ENCODE measurements around the gene LRRFIP1.
A peak's percentile ranks its signal among the peaks of the same experiment; 100 is the strongest.
"Not testable (repeated sequence)": the region's sequence is repeated elsewhere in the genome, so short reads cannot be mapped to it uniquely, and the experiment has no call there.

Gene LRRFIP1

GRCh38 chr2:237666606-237667005 lies 39.2 kb downstream of the LRRFIP1 start:
- DNase-seq: no peak

GRCh38 chr2:237667050-237667576 lies 39.7 kb downstream of the LRRFIP1 start:
- not testable (repeated sequence) for DNase-seq

GRCh38 chr2:237667893-237668292 lies 40.5 kb downstream of the LRRFIP1 start:
- DNase-seq: no peak

- DNase-seq: no peak
These were observed 41.1 kb downstream of the LRRFIP1 start for GRCh38 chr2:237668440-237668839.

- DNase-seq: no peak
These were observed 41.9 kb downstream of the LRRFIP1 start for GRCh38 chr2:237669283-237669627.

- no peak for DNase-seq
These were observed 42.4 kb downstream of the LRRFIP1 start for GRCh38 chr2:237669628-237670392.

- no peak for DNase-seq
These were observed 43.3 kb downstream of the LRRFIP1 start for GRCh38 chr2:237670641-237671040.

GRCh38 chr2:237671466-237672138 lies 44.2 kb downstream of the LRRFIP1 start:
- no peak for DNase-seq

- no peak for DNase-seq
These were observed 45.3 kb downstream of the LRRFIP1 start for GRCh38 chr2:237672731-237673129.

GRCh38 chr2:237673130-237674001 lies 46.0 kb downstream of the LRRFIP1 start:
- DNase-seq: peak; percentile 93

- peak; percentile 75 for DNase-seq
These were observed 47.4 kb downstream of the LRRFIP1 start for GRCh38 chr2:237674731-237675276.

GRCh38 chr2:237675316-237675715 lies 47.9 kb downstream of the LRRFIP1 start:
- DNase-seq: no peak

GRCh38 chr2:237680702-237681478 lies 53.5 kb downstream of the LRRFIP1 start:
- no peak for DNase-seq

GRCh38 chr2:237682151-237682550 lies 54.8 kb downstream of the LRRFIP1 start:
- DNase-seq: no peak

GRCh38 chr2:237682856-237683670 lies 55.7 kb downstream of the LRRFIP1 start:
- DNase-seq: no peak

GRCh38 chr2:237685408-237685807 lies 58.0 kb downstream of the LRRFIP1 start:
- DNase-seq: no peak

GRCh38 chr2:237686659-237687136 lies 59.3 kb downstream of the LRRFIP1 start:
- no peak for DNase-seq

- no peak for DNase-seq
These were observed 60.7 kb downstream of the LRRFIP1 start for GRCh38 chr2:237688081-237688480.

GRCh38 chr2:237688541-237688940 lies 61.2 kb downstream of the LRRFIP1 start:
- DNase-seq: not testable (repeated sequence)

GRCh38 chr2:237689336-237690131 lies 62.1 kb downstream of the LRRFIP1 start:
- DNase-seq: no peak
